SK-N-SH treated with all-trans-retinoic acid at 6 μM for 48 hours (cell line): Measurements from ENCODE around the gene RRM2.

ENCODE experiments used
- ATAC-seq: fragments of 200-7000 bp; cut with Tn5 transposase; 3 replicates; pipeline ENCODE4 v1.9.1; 2020; ENCODE audit warnings: mild to moderate bottlenecking, moderate library complexity
- ARNTL ChIP-seq: fragments of 450-650 bp; formaldehyde crosslinking; IDR thresholded peaks from 2 replicates; pipeline ENCODE4 v1.5.0; 2020; ENCODE audit warnings: low read depth, mild to moderate bottlenecking, moderate library complexity, borderline replicate concordance
- BACH2 ChIP-seq: fragments of 250-450 bp; sonication (Bioruptor Pico); IDR thresholded peaks from 2 replicates; pipeline ENCODE4 v1.9.0; 2021; ENCODE audit warnings: mild to moderate bottlenecking, borderline replicate concordance
- CSDC2 ChIP-seq: fragments of 250-450 bp; sonication (Bioruptor Pico); IDR thresholded peaks from 2 replicates; pipeline ENCODE4 v1.5.0; 2020; ENCODE audit warnings: mild to moderate bottlenecking, moderate library complexity
- ESRRG ChIP-seq: fragments of 250-450 bp; sonication (Bioruptor Pico); IDR thresholded peaks from 2 replicates; pipeline ENCODE4 v1.6.1; 2021; ENCODE audit warnings: mild to moderate bottlenecking
- ISL1 ChIP-seq: fragments of 250-450 bp; sonication (Bioruptor Pico); IDR thresholded peaks from 2 replicates; pipeline ENCODE4 v2.1.2; 2022; ENCODE audit warnings: mild to moderate bottlenecking, moderate library complexity
- PPARA ChIP-seq: fragments of 250-450 bp; sonication (Bioruptor Pico); IDR thresholded peaks from 2 replicates; pipeline ENCODE4 v1.5.0; 2020; ENCODE audit warnings: mild to moderate bottlenecking, borderline replicate concordance
- RARB ChIP-seq: fragments of 250-450 bp; sonication (Bioruptor Pico); IDR thresholded peaks from 2 replicates; pipeline ENCODE4 v1.8.0; 2021; ENCODE audit warnings: mild to moderate bottlenecking, moderate library complexity
- TCF4 ChIP-seq: fragments of 250-450 bp; sonication (Bioruptor Pico); IDR thresholded peaks from 2 replicates; pipeline ENCODE4 v1.8.0; 2021; ENCODE audit warnings: mild to moderate bottlenecking, moderate library complexity, borderline replicate concordance
- TOX ChIP-seq: fragments of 250-450 bp; sonication (Bioruptor Pico); IDR thresholded peaks from 2 replicates; pipeline ENCODE4 v1.8.0; 2021; ENCODE audit warnings: mild to moderate bottlenecking, moderate library complexity, borderline replicate concordance
- ZFP3 ChIP-seq: fragments of 250-450 bp; sonication (Bioruptor Pico); IDR thresholded peaks from 2 replicates; pipeline ENCODE4 v1.5.0; 2020; ENCODE audit warnings: mild to moderate bottlenecking, moderate library complexity
- ZFP30 ChIP-seq: fragments of 450-650 bp; formaldehyde crosslinking; IDR thresholded peaks from 2 replicates; pipeline ENCODE4 v1.5.0; 2022; ENCODE audit warnings: mild to moderate bottlenecking, moderate library complexity
- ZNF8 ChIP-seq: fragments of 450-650 bp; formaldehyde crosslinking; IDR thresholded peaks from 2 replicates; pipeline ENCODE4 v1.5.0; 2020; ENCODE audit warnings: mild to moderate bottlenecking, moderate library complexity
- TF ChIP-seq, protein P1 (sequence below): fragments of 250-450 bp; sonication (Bioruptor Pico); IDR thresholded peaks from 2 replicates; pipeline ENCODE4 v1.8.0; 2021; ENCODE audit warnings: low read depth, mild to moderate bottlenecking, moderate library complexity, borderline replicate concordance
- TF ChIP-seq, protein P2 (sequence below): fragments of 250-450 bp; sonication (Bioruptor Pico); IDR thresholded peaks from 2 replicates; pipeline ENCODE4 v1.8.0; 2020; ENCODE audit warnings: mild to moderate bottlenecking, moderate library complexity, borderline replicate concordance
- TF ChIP-seq, protein P3 (sequence below): fragments of 250-450 bp; sonication (Bioruptor Pico); IDR thresholded peaks from 2 replicates; pipeline ENCODE4 v1.5.1; 2020; ENCODE audit warnings: low read depth, mild to moderate bottlenecking, moderate library complexity
- TF ChIP-seq, protein P4 (sequence below): fragments of 250-450 bp; sonication (Bioruptor Pico); IDR thresholded peaks from 2 replicates; pipeline ENCODE4 v1.5.1; 2021; ENCODE audit warnings: mild to moderate bottlenecking, moderate library complexity
- TF ChIP-seq, protein P5 (sequence below): fragments of 250-450 bp; sonication (Bioruptor Pico); IDR thresholded peaks from 2 replicates; pipeline ENCODE4 v1.5.0; 2020; ENCODE audit warnings: mild to moderate bottlenecking, moderate library complexity

Gene RRM2

DNA sequence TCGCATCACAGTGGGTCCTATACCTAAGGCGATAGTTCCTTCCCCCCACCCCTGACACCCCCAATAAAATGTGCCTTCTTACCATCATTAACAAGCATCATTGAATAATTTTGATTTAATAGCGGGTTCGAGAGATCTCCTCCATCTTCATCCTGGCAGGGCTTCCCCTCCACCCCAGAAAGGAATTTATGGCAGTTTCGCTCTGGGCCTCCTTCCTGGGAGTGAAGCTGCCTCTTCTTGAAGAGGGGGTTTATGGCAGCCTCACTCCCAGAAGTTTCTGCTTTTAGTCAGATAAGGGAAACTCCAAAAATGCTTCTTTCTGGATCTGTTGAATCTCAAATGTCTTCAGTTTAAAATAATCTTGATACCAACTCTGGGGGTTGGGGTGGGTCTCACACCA is 45.7 kb downstream of the RRM2 start:
- TF ChIP-seq, protein P1, sequence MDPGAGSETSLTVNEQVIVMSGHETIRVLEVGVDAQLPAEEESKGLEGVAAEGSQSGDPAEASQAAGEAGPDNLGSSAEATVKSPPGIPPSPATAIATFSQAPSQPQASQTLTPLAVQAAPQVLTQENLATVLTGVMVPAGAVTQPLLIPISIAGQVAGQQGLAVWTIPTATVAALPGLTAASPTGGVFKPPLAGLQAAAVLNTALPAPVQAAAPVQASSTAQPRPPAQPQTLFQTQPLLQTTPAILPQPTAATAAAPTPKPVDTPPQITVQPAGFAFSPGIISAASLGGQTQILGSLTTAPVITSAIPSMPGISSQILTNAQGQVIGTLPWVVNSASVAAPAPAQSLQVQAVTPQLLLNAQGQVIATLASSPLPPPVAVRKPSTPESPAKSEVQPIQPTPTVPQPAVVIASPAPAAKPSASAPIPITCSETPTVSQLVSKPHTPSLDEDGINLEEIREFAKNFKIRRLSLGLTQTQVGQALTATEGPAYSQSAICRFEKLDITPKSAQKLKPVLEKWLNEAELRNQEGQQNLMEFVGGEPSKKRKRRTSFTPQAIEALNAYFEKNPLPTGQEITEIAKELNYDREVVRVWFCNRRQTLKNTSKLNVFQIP: no peak
- TF ChIP-seq ZNF8 (CRISPR knock-in tag) (no peak), TOX (CRISPR knock-in tag) (no peak), ESRRG (CRISPR knock-in tag) (no peak), ARNTL (no peak), TCF4 (no peak), ZFP3 (CRISPR knock-in tag) (peak; percentile 83), RARB (CRISPR knock-in tag) (no peak), ZFP30 (no peak), CSDC2 (no peak), ISL1 (CRISPR knock-in tag) (0 out of 2 replicates have a peak, but pooled peaks have one; percentile 16), PPARA (CRISPR knock-in tag) (no peak)
- TF ChIP-seq, protein P2, sequence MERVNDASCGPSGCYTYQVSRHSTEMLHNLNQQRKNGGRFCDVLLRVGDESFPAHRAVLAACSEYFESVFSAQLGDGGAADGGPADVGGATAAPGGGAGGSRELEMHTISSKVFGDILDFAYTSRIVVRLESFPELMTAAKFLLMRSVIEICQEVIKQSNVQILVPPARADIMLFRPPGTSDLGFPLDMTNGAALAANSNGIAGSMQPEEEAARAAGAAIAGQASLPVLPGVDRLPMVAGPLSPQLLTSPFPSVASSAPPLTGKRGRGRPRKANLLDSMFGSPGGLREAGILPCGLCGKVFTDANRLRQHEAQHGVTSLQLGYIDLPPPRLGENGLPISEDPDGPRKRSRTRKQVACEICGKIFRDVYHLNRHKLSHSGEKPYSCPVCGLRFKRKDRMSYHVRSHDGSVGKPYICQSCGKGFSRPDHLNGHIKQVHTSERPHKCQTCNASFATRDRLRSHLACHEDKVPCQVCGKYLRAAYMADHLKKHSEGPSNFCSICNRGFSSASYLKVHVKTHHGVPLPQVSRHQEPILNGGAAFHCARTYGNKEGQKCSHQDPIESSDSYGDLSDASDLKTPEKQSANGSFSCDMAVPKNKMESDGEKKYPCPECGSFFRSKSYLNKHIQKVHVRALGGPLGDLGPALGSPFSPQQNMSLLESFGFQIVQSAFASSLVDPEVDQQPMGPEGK (CRISPR knock-in tag): no peak
- TF ChIP-seq, protein P3, sequence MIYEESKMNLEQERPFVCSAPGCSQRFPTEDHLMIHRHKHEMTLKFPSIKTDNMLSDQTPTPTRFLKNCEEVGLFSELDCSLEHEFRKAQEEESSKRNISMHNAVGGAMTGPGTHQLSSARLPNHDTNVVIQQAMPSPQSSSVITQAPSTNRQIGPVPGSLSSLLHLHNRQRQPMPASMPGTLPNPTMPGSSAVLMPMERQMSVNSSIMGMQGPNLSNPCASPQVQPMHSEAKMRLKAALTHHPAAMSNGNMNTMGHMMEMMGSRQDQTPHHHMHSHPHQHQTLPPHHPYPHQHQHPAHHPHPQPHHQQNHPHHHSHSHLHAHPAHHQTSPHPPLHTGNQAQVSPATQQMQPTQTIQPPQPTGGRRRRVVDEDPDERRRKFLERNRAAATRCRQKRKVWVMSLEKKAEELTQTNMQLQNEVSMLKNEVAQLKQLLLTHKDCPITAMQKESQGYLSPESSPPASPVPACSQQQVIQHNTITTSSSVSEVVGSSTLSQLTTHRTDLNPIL (CRISPR knock-in tag): no peak
- TF ChIP-seq, protein P4, sequence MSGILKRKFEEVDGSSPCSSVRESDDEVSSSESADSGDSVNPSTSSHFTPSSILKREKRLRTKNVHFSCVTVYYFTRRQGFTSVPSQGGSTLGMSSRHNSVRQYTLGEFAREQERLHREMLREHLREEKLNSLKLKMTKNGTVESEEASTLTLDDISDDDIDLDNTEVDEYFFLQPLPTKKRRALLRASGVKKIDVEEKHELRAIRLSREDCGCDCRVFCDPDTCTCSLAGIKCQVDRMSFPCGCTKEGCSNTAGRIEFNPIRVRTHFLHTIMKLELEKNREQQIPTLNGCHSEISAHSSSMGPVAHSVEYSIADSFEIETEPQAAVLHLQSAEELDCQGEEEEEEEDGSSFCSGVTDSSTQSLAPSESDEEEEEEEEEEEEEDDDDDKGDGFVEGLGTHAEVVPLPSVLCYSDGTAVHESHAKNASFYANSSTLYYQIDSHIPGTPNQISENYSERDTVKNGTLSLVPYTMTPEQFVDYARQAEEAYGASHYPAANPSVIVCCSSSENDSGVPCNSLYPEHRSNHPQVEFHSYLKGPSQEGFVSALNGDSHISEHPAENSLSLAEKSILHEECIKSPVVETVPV (CRISPR knock-in tag): no peak
- TF ChIP-seq, all 23 proteins: peak for 2
- no peak for ATAC-seq

DNA sequence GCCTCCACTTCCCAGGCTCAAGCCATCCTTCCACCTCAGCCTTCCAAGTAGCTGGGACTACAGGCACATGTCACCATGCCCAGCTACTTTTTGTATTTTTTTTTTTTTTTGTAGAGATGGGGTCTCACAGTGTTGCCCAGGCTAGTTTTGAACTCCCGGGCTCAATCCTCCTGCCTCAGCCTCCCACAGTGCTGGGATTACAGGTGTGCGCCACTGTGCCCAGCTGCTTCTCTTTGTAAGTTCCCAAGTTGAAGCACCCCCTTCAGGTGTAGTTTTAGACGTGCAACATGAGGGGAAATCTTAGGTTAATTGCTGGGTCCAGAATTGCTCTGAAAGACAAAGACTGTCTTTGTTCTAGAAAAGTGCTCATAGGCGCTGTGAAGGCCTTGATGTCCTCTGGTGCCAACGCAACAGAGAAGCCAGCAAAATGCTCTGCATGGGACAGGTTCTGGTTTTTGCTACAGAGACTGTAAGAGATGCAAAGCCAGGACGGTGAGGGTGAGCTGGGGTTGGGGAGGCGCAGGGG is 46.6 kb downstream of the RRM2 start:
- no peak for ATAC-seq
- TF ChIP-seq TCF4: no peak
- no peak for TF ChIP-seq ISL1 (CRISPR knock-in tag)
- no peak for TF ChIP-seq BACH2 (CRISPR knock-in tag)
- TF ChIP-seq RARB (CRISPR knock-in tag): no peak
- TF ChIP-seq ZNF8 (CRISPR knock-in tag): no peak
- TF ChIP-seq, protein P3 (CRISPR knock-in tag): no peak
- TF ChIP-seq, protein P5, sequence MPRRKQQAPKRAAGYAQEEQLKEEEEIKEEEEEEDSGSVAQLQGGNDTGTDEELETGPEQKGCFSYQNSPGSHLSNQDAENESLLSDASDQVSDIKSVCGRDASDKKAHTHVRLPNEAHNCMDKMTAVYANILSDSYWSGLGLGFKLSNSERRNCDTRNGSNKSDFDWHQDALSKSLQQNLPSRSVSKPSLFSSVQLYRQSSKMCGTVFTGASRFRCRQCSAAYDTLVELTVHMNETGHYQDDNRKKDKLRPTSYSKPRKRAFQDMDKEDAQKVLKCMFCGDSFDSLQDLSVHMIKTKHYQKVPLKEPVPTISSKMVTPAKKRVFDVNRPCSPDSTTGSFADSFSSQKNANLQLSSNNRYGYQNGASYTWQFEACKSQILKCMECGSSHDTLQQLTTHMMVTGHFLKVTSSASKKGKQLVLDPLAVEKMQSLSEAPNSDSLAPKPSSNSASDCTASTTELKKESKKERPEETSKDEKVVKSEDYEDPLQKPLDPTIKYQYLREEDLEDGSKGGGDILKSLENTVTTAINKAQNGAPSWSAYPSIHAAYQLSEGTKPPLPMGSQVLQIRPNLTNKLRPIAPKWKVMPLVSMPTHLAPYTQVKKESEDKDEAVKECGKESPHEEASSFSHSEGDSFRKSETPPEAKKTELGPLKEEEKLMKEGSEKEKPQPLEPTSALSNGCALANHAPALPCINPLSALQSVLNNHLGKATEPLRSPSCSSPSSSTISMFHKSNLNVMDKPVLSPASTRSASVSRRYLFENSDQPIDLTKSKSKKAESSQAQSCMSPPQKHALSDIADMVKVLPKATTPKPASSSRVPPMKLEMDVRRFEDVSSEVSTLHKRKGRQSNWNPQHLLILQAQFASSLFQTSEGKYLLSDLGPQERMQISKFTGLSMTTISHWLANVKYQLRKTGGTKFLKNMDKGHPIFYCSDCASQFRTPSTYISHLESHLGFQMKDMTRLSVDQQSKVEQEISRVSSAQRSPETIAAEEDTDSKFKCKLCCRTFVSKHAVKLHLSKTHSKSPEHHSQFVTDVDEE (CRISPR knock-in tag): no peak
- TF ChIP-seq, protein P1: no peak
- no peak for TF ChIP-seq ZFP3 (CRISPR knock-in tag)
- TF ChIP-seq, protein P4 (CRISPR knock-in tag): no peak
- TF ChIP-seq, protein P2 (CRISPR knock-in tag): no peak
- TF ChIP-seq ARNTL: no peak
